Uterus (tissue), 2 donors: Measurements from ENCODE around the gene IQGAP2.

ENCODE experiments used
- POLR2A ChIP-seq, 2 donors: fragments of 450-650 bp; IDR thresholded peaks; one replicate each; pipeline ENCODE4 v1.6.1; 2016; ENCODE audit warnings: antibody characterized with exemption in 2 of 2, mild to moderate bottlenecking in 1 of 2, moderate library complexity in 1 of 2
- TF ChIP-seq, protein P1 (sequence below), 4 experiments: fragments of 200-600 bp in 2 of 4; fragments of 450-650 bp in 2 of 4; sonication (generic) in 2 of 4; IDR thresholded peaks; one replicate each; pipeline ENCODE4 v1.5.1; 2016 to 2019; ENCODE audit warnings: antibody characterized with exemption in 4 of 4, mild to moderate bottlenecking in 2 of 4, moderate library complexity in 1 of 4

GRCh38 chr5:76365561-76365960, 37.5 kb upstream of the IQGAP2 start:
- TF ChIP-seq, protein P1, sequence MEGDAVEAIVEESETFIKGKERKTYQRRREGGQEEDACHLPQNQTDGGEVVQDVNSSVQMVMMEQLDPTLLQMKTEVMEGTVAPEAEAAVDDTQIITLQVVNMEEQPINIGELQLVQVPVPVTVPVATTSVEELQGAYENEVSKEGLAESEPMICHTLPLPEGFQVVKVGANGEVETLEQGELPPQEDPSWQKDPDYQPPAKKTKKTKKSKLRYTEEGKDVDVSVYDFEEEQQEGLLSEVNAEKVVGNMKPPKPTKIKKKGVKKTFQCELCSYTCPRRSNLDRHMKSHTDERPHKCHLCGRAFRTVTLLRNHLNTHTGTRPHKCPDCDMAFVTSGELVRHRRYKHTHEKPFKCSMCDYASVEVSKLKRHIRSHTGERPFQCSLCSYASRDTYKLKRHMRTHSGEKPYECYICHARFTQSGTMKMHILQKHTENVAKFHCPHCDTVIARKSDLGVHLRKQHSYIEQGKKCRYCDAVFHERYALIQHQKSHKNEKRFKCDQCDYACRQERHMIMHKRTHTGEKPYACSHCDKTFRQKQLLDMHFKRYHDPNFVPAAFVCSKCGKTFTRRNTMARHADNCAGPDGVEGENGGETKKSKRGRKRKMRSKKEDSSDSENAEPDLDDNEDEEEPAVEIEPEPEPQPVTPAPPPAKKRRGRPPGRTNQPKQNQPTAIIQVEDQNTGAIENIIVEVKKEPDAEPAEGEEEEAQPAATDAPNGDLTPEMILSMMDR (IDR thresholded peaks at IDR 0.05): no peak
- TF ChIP-seq POLR2A (IDR thresholded peaks at IDR 0.05): no peak
